Peyer's patch (tissue), 4 donors: Measurements from ENCODE around the gene SLC35F2. TPM values are rescaled to one million over a fixed set of nuclear protein-coding genes. Genes with fewer than 3 reads are reported as not detected.

Experiments
- DNase-seq, 3 donors: peaks; one replicate each; pipeline ENCODE4 v3.0.0-alpha.2; 2017 to 2019
- H3K27ac ChIP-seq, 4 donors: fragments of 200-600 bp; sonication (generic); one replicate each; pipeline ENCODE4 v1.5.1; 2016 to 2019
- H3K27me3 ChIP-seq, 2 donors: fragments of 200-600 bp; sonication (generic); one replicate each; pipeline ENCODE4 v1.5.1; 2019
- H3K36me3 ChIP-seq, 3 donors: fragments of 200-600 bp; sonication (generic); one replicate each; pipeline ENCODE4 v1.5.1; 2016 to 2019
- H3K4me1 ChIP-seq, 4 donors: fragments of 200-600 bp; sonication (generic); one replicate each; pipeline ENCODE4 v1.5.1; 2016 to 2019
- H3K4me3 ChIP-seq, 4 donors: fragments of 200-600 bp; sonication (generic); 1 replicate in 3 of 4; 2 replicates in 1 of 4; pipeline ENCODE4 v1.5.1; 2016 to 2019; ENCODE audit warnings: mild to moderate bottlenecking in 1 of 4
- H3K9me3 ChIP-seq, 4 donors: fragments of 200-600 bp; sonication (generic); one replicate each; pipeline ENCODE4 v1.5.1; 2016 to 2019; ENCODE audit warnings: mild to moderate bottlenecking in 1 of 4
- CTCF ChIP-seq, 6 experiments: fragments of 450-650 bp in 4 of 6; fragments of 200-600 bp in 2 of 6; sonication (generic) in 1 of 6; IDR thresholded peaks; one replicate each; pipeline ENCODE4 v1.5.1; 2017 to 2019; ENCODE audit warnings: antibody characterized with exemption in 6 of 6, mild to moderate bottlenecking in 3 of 6, moderate library complexity in 1 of 6
- POLR2A ChIP-seq, 2 donors: fragments of 450-650 bp; IDR thresholded peaks; one replicate each; pipeline ENCODE4 v1.5.1; 2017; ENCODE audit warnings: antibody characterized with exemption in 2 of 2, mild to moderate bottlenecking in 2 of 2, moderate library complexity in 2 of 2
- total RNA-seq, 4 donors: library from RNA; depleted of rRNA; stranded (reverse); fragments of >200 nt; gene quantifications; one replicate each; pipeline ENCODE4 v1.1.0, GENCODE V29; 2016

SLC35F2 gene
- total RNA-seq, 4 donors from 2014 or later = 9.1 to 28.5 (median 20.1) TPM

- Histone ChIP-seq H3K4me3 (no peak overlapping the region), H3K4me1 (no peaks in the 10 kb centered on the region), H3K27me3 (no peaks in the 10 kb centered on the region), H3K27ac (no peak overlapping the region), H3K36me3 (no peaks in the 10 kb centered on the region), H3K9me3 (no peaks in the 10 kb centered on the region)
- peak in 1 of 3 donors; percentile 50 for DNase-seq
- TF ChIP-seq CTCF (IDR thresholded peaks at IDR 0.05) (peak in 4 of 6 experiments; percentile 41 to 80 (median 74)), POLR2A (IDR thresholded peaks at IDR 0.05) (no peak)
These were observed 117.4 kb downstream of the SLC35F2 start for GRCh38 chr11:107741044-107741823.

Other genes with a start within 250 kb of the SLC35F2 start
- not detected for gene SLN, start 146.7 kb downstream of the SLC35F2 start, total RNA-seq
- gene RAB39A, start 69.7 kb upstream of the SLC35F2 start, total RNA-seq = 1 to 10 TPM in 2 of 4 donors, under 1 TPM in 2; 0.67 to 2.5 (median 0.87) TPM
- 10 to 100 TPM; 23.1 to 43.7 (median 33.0) TPM for gene CUL5, start 150.1 kb upstream of the SLC35F2 start, total RNA-seq